MM.1S (cell line): ENCODE measurements around the gene KLHL3.

Source experiments
- DNase-seq: peaks from one replicate; pipeline ENCODE4 v3.0.0-alpha.2; 2015
- H2AFZ ChIP-seq: fragments of 300-600 bp; sonication (generic); 2 replicates; pipeline ENCODE4 v1.6.0; 2016; ENCODE audit warnings: antibody characterized with exemption, low read length
- H3F3A ChIP-seq: fragments of 300-600 bp; sonication (generic); 2 replicates; pipeline ENCODE4 v1.6.1; 2016; ENCODE audit warnings: mild to moderate bottlenecking, antibody characterized with exemption, low read length, moderate library complexity, mixed read lengths; ENCODE audit not compliant: insufficient read depth
- H3K27ac ChIP-seq: fragments of 300-600 bp; sonication (generic); 2 replicates; pipeline ENCODE4 v1.5.1; 2016; ENCODE audit warnings: mild to moderate bottlenecking, low read length
- H3K27me3 ChIP-seq: fragments of 300-600 bp; sonication (generic); replicated peaks from 2 replicates; pipeline ENCODE4 v1.6.0; 2016; ENCODE audit warnings: low read length; ENCODE audit not compliant: insufficient read depth
- H3K36me3 ChIP-seq: fragments of 300-600 bp; sonication (generic); replicated peaks from 2 replicates; pipeline ENCODE4 v1.6.1; 2016; ENCODE audit warnings: mild to moderate bottlenecking, low read length, mixed read lengths; ENCODE audit not compliant: insufficient read depth
- H3K4me1 ChIP-seq: fragments of 300-600 bp; sonication (generic); 2 replicates; pipeline ENCODE4 v1.6.1; 2016; ENCODE audit warnings: low read length, mixed read lengths
- H3K4me2 ChIP-seq: fragments of 300-600 bp; sonication (generic); 2 replicates; pipeline ENCODE4 v1.6.0; 2016; ENCODE audit warnings: low read depth, low read length
- H3K4me3 ChIP-seq: fragments of 300-600 bp; sonication (generic); 2 replicates; pipeline ENCODE4 v1.5.1; 2016; ENCODE audit warnings: low read length, mixed read lengths
- H3K79me2 ChIP-seq: fragments of 300-600 bp; sonication (generic); 2 replicates; pipeline ENCODE4 v1.6.1; 2016; ENCODE audit warnings: mixed run types, low read length, mixed read lengths
- H3K9ac ChIP-seq: fragments of 300-600 bp; sonication (generic); 2 replicates; pipeline ENCODE4 v1.6.1; 2016; ENCODE audit warnings: low read length, mixed read lengths
- H3K9me2 ChIP-seq: fragments of 300-600 bp; sonication (generic); replicated peaks from 2 replicates; pipeline ENCODE4 v1.6.1; 2016; ENCODE audit warnings: mild to moderate bottlenecking, low read length, mixed read lengths; ENCODE audit not compliant: insufficient read depth
- H3K9me3 ChIP-seq: fragments of 300-600 bp; sonication (generic); replicated peaks from 2 replicates; pipeline ENCODE4 v1.6.1; 2016; ENCODE audit warnings: mild to moderate bottlenecking, low read length, mixed read lengths; ENCODE audit not compliant: insufficient read depth
- H4K20me1 ChIP-seq: fragments of 300-600 bp; sonication (generic); 2 replicates; pipeline ENCODE4 v1.6.1; 2016; ENCODE audit warnings: mild to moderate bottlenecking, low read length, moderate library complexity, mixed read lengths; ENCODE audit not compliant: insufficient read depth
- CTCF ChIP-seq: fragments of 300-600 bp; sonication (generic); IDR thresholded peaks from 2 replicates; pipeline ENCODE4 v1.5.1; 2016; ENCODE audit warnings: antibody characterized with exemption, low read length, mixed read lengths
- EZH2 ChIP-seq: fragments of 300-600 bp; sonication (generic); optimal IDR thresholded peaks from 2 replicates; pipeline ENCODE3; 2017; ENCODE audit warnings: low read depth, mild to moderate bottlenecking, antibody characterized with exemption, low read length, mixed read lengths
- EZH2phosphoT487 ChIP-seq: fragments of 300-600 bp; sonication (generic); IDR thresholded peaks from 2 replicates; pipeline ENCODE4 v1.6.1; 2018; ENCODE audit warnings: antibody characterized with exemption, low read length

The KLHL3 gene

DNA sequence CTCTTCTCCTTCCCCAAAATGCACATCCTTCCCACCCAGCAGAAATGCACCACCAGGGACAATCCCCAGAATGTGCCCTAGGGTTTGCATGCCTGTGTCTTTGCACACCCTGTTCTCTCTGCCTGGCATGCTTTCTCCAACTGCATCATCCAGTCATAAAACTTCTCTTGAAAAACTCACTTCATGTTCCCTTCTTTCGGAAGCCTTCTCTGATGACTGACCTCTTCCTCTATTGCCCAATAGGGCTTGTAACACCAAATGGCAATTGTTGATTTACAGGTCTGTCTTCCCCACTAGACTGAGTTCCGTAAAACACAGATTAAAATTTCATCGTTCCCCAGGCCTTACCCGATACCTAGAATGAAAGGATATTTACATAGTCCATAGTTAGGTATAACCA, 153.7 kb downstream of the KLHL3 start:
- TF ChIP-seq EZH2phosphoT487, result no peak
- TF ChIP-seq EZH2, result no peak
- no peak for TF ChIP-seq CTCF
- Histone ChIP-seq H3K9me3 (no peaks in the 10 kb centered on the region), H3K4me1 (no peaks in the 10 kb centered on the region), H3K9ac (no peak overlapping the region), H3K4me2 (no peak overlapping the region), H3K36me3 (no peaks in the 10 kb centered on the region), H3K4me3 (no peak overlapping the region), H3K27ac (no peak overlapping the region), H3K9me2 (no peaks in the 10 kb centered on the region), H3K27me3 (no peaks in the 10 kb centered on the region), H3K79me2 (no peaks in the 10 kb centered on the region), H2AFZ (no peak overlapping the region), H3F3A (no peaks in the 10 kb centered on the region), H4K20me1 (no peaks in the 10 kb centered on the region)
- DNase-seq, result no peak

- Histone ChIP-seq H3K9ac (no peak overlapping the region), H4K20me1 (no peaks in the 10 kb centered on the region), H3K9me3 (no peaks in the 10 kb centered on the region), H2AFZ (no peak overlapping the region), H3K4me3 (no peak overlapping the region), H3K9me2 (no peaks in the 10 kb centered on the region), H3K4me1 (no peaks in the 10 kb centered on the region), H3K4me2 (no peak overlapping the region), H3F3A (no peaks in the 10 kb centered on the region), H3K27me3 (no peaks in the 10 kb centered on the region), H3K27ac (no peak overlapping the region), H3K36me3 (no peaks in the 10 kb centered on the region), H3K79me2 (no peaks in the 10 kb centered on the region)
- no peak for TF ChIP-seq CTCF
- no peak for TF ChIP-seq EZH2phosphoT487
- no peak for TF ChIP-seq EZH2
- DNase-seq, result no peak
Measured at GRCh38 chr5:137581776-137582175, 154.1 kb downstream of the KLHL3 start.

GRCh38 chr5:137580030-137580429, 155.9 kb downstream of the KLHL3 start:
- DNase-seq, result no peak
- H3F3A ChIP-seq, result no peaks in the 10 kb centered on the region
- TF ChIP-seq EZH2phosphoT487 (no peak), CTCF (no peak; the same call in 1 of the 2 replicates), EZH2 (no peak)
- H3K4me3 ChIP-seq, result no peak overlapping the region
- no peaks in the 10 kb centered on the region for H3K9me3 ChIP-seq
- H3K9ac ChIP-seq, result no peak overlapping the region
- H3K36me3 ChIP-seq, result no peaks in the 10 kb centered on the region
- no peaks in the 10 kb centered on the region for H3K4me1 ChIP-seq
- no peak overlapping the region for H2AFZ ChIP-seq
- H3K9me2 ChIP-seq, result no peaks in the 10 kb centered on the region
- no peak overlapping the region for H3K27ac ChIP-seq
- no peak overlapping the region for H3K4me2 ChIP-seq
- H4K20me1 ChIP-seq, result no peaks in the 10 kb centered on the region
- no peaks in the 10 kb centered on the region for H3K27me3 ChIP-seq
- H3K79me2 ChIP-seq, result no peaks in the 10 kb centered on the region
